ENCODE data around the gene TCF25.

DNA sequence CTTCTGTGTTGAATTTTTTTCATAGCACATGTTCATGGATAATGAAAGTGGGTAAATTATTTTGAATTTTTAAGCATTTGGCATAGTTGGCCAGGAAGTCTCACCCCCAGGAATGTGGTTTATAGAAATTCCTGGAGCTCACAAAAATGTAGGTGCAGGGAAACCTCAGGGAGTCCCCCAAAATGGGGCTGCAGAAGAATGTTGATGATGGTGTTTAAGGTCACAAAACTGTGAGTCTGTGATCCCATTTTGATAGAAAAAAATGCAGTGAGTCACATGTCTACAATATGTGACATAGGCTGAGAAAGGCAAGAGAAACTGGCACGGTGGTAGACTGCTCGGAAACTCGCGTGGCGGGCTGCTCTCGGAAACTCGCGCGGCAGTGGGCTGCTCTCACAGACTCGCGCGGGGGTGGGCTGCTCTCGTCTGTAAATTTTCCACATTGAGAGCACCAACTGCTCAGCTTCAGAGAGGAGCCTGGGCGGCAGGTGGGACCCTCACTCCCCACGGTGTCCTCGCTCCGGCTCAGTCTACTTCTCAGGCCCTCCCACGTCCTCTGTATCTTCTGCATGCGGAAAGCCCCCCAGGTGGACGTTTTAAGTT, 26.6 kb downstream of the TCF25 start:
- TF ChIP-seq POLR2A (IDR thresholded peaks at IDR 0.05; ENCODE audit: borderline replicate concordance, extremely low read depth, insufficient read depth, insufficient read length), result no peak
- TF ChIP-seq, protein P1, sequence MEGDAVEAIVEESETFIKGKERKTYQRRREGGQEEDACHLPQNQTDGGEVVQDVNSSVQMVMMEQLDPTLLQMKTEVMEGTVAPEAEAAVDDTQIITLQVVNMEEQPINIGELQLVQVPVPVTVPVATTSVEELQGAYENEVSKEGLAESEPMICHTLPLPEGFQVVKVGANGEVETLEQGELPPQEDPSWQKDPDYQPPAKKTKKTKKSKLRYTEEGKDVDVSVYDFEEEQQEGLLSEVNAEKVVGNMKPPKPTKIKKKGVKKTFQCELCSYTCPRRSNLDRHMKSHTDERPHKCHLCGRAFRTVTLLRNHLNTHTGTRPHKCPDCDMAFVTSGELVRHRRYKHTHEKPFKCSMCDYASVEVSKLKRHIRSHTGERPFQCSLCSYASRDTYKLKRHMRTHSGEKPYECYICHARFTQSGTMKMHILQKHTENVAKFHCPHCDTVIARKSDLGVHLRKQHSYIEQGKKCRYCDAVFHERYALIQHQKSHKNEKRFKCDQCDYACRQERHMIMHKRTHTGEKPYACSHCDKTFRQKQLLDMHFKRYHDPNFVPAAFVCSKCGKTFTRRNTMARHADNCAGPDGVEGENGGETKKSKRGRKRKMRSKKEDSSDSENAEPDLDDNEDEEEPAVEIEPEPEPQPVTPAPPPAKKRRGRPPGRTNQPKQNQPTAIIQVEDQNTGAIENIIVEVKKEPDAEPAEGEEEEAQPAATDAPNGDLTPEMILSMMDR (IDR thresholded peaks at IDR 0.05 in 2 of 3, conservative IDR thresholded peaks at IDR 0.05 in 1 of 3; ENCODE audit: borderline replicate concordance in 1 of 3, insufficient read depth in 1 of 3, low read depth in 2 of 3, low read length in 2 of 3), result no peak
- TF ChIP-seq SP1 (IDR thresholded peaks at IDR 0.05; ENCODE audit: low read depth), result no peak

Measured in HCT116 (cell line).